Measurements from ENCODE around the gene VMAC.

VMAC gene

DNA sequence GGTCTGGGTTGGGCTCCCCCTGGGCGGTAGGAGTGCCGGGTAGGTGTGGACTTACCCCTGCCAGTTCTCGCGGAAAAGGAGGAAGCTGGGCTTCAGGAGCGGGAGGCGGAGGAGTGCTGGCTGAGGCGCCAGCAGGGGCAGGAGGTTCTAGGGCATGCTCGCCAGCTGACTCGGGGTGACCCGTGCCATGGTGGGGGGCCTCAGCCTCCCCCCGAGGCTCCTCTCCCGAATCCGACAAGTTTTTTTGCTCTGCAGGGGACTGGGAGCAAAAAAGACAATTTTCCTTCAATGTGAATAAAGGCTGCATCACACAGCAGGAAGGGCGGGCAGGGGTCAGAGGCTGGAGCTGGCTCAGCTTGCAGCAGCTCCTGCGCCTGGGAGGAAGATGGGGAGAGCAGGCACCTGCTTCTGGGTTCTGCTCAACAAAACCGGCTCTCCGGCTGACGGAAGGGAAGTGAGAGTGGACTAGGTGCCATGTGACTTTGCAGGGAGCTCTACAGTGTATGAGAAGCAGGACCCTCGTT is 46.7 kb downstream of the VMAC start:
- no peak overlapping the region for H3K9ac ChIP-seq (ENCODE audit: low read length)
- H3K4me1 ChIP-seq (ENCODE audit: control insufficient read depth, low read depth, low read length): peaks cover 69% of the 10 kb centered on the region
- H3K36me3 ChIP-seq (ENCODE audit: control insufficient read depth, low read depth, low read length): no peaks in the 10 kb centered on the region
- H3K27ac ChIP-seq (ENCODE audit: low read length): no peak overlapping the region
- H3K4me3 ChIP-seq (ENCODE audit: low read length): no peak overlapping the region
- no peaks in the 10 kb centered on the region for H3K27me3 ChIP-seq (ENCODE audit: control insufficient read depth, insufficient read depth, low read length)
- H3K9me3 ChIP-seq (ENCODE audit: control insufficient read depth, low read depth, low read length): no peaks in the 10 kb centered on the region

DNA sequence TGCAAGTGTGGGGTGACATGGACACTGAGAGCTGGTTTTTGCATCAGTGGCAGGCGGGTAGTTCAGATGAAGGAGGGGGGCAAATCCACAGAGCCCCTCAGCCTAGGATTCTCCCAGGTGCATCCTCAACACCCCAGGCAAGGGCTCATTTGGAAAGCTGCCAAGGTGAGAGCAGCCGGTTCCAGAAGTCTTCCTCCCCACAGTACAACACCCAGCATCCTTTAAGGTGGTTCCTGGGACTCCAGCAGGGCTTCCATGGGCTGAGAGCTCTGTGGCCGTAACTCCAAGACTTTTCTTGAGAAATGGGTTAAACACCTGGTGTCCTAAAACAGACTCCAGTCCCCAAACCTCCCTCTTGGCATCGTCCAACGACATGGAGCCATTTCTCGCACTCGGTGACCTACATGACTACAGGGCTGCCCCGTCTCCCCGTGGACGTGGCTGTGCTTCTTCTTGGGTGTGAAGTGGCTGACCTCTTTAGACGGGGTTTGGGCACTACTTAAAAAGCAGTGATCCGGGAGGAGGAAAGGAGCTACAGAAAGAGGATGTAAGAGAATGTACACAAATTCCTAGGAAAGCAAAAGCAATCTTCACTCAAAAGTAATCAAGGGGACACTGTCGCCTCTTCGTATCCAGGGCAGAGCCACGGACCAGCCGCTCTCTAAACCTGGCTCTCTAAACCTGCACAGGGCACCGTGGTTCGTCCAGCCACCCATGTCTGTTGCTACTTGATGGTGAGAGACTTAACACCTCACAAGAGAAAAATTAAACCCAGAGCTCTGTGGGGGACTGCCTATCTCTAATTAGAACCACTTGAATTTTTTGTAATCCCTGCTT is 47.7 kb downstream of the VMAC start:
- Histone ChIP-seq H3K27ac (ENCODE audit: low read length) (no peak overlapping the region), H3K9me3 (ENCODE audit: control insufficient read depth, low read depth, low read length) (no peaks in the 10 kb centered on the region), H3K4me1 (ENCODE audit: control insufficient read depth, low read depth, low read length) (peaks cover 69% of the 10 kb centered on the region), H3K9ac (ENCODE audit: low read length) (no peak overlapping the region), H3K36me3 (ENCODE audit: control insufficient read depth, low read depth, low read length) (no peaks in the 10 kb centered on the region), H3K4me3 (ENCODE audit: low read length) (peak overlapping the region; percentile 29), H3K27me3 (ENCODE audit: control insufficient read depth, insufficient read depth, low read length) (no peaks in the 10 kb centered on the region)

DNA sequence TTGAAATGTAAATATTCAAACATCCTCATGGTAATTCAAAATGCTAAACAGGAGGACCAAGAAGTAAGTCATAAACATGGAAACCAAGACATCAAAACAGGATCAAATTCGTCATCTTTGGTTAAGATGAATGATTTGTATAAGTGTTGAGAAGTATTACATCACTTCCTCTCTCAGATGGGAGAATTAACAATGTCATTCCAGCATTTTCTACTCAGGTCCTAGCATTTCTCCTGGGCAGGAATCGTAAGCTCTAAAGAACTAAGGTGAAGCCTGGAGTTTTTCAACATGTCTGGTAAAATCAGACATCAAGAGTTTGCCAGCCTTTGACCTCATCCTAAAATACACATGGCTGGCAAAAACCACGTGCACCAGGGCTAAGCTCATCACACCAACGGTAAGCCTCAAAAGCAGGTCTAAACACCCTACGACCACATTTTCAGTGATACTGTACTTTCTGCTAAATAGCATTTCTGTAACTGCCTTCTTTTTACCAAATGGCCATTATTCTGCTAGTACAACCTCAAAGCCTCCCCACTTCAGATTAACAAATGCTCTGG is 48.4 kb downstream of the VMAC start:
- peaks cover 64% of the 10 kb centered on the region for H3K4me1 ChIP-seq (ENCODE audit: control insufficient read depth, low read depth, low read length)

DNA sequence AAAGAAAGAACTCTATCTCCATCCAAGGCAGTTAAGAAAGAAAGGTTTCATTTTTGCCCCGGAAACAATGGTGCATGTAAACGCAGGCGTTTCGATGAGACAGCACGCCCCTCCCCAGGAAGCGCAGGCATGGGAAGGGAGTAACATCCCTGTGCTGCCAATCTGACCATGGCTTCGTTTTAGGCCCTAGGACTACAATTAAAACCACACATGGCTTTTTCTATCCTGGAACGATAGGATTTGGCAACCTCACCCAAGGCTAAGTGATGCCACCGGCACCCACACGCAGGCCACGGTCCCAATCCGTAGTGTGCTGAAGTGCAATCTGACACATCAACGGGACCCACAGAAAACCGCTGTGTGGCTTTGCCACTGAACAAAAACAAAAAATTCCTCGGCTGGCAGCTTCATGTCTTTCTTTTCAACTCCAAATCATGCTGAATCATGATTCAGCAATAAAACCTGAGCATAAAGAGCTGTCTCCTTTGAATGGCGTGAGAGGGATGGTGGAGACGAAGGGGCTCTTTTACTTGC is 49.1 kb downstream of the VMAC start:
- Histone ChIP-seq H3K4me3 (ENCODE audit: low read length) (no peak overlapping the region), H3K27me3 (ENCODE audit: control insufficient read depth, insufficient read depth, low read length) (no peaks in the 10 kb centered on the region), H3K27ac (ENCODE audit: low read length) (no peak overlapping the region), H3K9me3 (ENCODE audit: control insufficient read depth, low read depth, low read length) (no peaks in the 10 kb centered on the region), H3K4me1 (ENCODE audit: control insufficient read depth, low read depth, low read length) (peaks cover 60% of the 10 kb centered on the region), H3K9ac (ENCODE audit: low read length) (peak overlapping the region; percentile 5), H3K36me3 (ENCODE audit: control insufficient read depth, low read depth, low read length) (no peaks in the 10 kb centered on the region)

More for the DNA sequence above, 48.4 kb downstream of the VMAC start:
- no peak overlapping the region for H3K27ac ChIP-seq (ENCODE audit: low read length)
- no peaks in the 10 kb centered on the region for H3K9me3 ChIP-seq (ENCODE audit: control insufficient read depth, low read depth, low read length)
- no peaks in the 10 kb centered on the region for H3K27me3 ChIP-seq (ENCODE audit: control insufficient read depth, insufficient read depth, low read length)
- no peaks in the 10 kb centered on the region for H3K36me3 ChIP-seq (ENCODE audit: control insufficient read depth, low read depth, low read length)
- peak overlapping the region; percentile 5 for H3K9ac ChIP-seq (ENCODE audit: low read length)
- peak overlapping the region; percentile 29 for H3K4me3 ChIP-seq (ENCODE audit: low read length)

GRCh38 chr19:5954293-5954692 is 49.6 kb downstream of the VMAC start:
- Histone ChIP-seq H3K27ac (ENCODE audit: low read length) (no peak overlapping the region), H3K4me1 (ENCODE audit: control insufficient read depth, low read depth, low read length) (peaks cover 55% of the 10 kb centered on the region), H3K9ac (ENCODE audit: low read length) (no peak overlapping the region), H3K9me3 (ENCODE audit: control insufficient read depth, low read depth, low read length) (no peaks in the 10 kb centered on the region), H3K4me3 (ENCODE audit: low read length) (no peak overlapping the region), H3K36me3 (ENCODE audit: control insufficient read depth, low read depth, low read length) (no peaks in the 10 kb centered on the region), H3K27me3 (ENCODE audit: control insufficient read depth, insufficient read depth, low read length) (no peaks in the 10 kb centered on the region)

GRCh38 chr19:5955636-5955935 is 50.9 kb downstream of the VMAC start:
- H3K9me3 ChIP-seq (ENCODE audit: control insufficient read depth, low read depth, low read length): no peaks in the 10 kb centered on the region
- H3K4me3 ChIP-seq (ENCODE audit: low read length): no peak overlapping the region
- H3K4me1 ChIP-seq (ENCODE audit: control insufficient read depth, low read depth, low read length): peaks cover 42% of the 10 kb centered on the region
- H3K27me3 ChIP-seq (ENCODE audit: control insufficient read depth, insufficient read depth, low read length): no peaks in the 10 kb centered on the region
- H3K36me3 ChIP-seq (ENCODE audit: control insufficient read depth, low read depth, low read length): no peaks in the 10 kb centered on the region
- no peak overlapping the region for H3K27ac ChIP-seq (ENCODE audit: low read length)
- H3K9ac ChIP-seq (ENCODE audit: low read length): no peak overlapping the region

- H3K9ac ChIP-seq (ENCODE audit: low read length): no peak overlapping the region
- no peak overlapping the region for H3K4me3 ChIP-seq (ENCODE audit: low read length)
- no peaks in the 10 kb centered on the region for H3K36me3 ChIP-seq (ENCODE audit: control insufficient read depth, low read depth, low read length)
- H3K4me1 ChIP-seq (ENCODE audit: control insufficient read depth, low read depth, low read length): peaks cover 34% of the 10 kb centered on the region
- H3K9me3 ChIP-seq (ENCODE audit: control insufficient read depth, low read depth, low read length): no peaks in the 10 kb centered on the region
- no peaks in the 10 kb centered on the region for H3K27me3 ChIP-seq (ENCODE audit: control insufficient read depth, insufficient read depth, low read length)
- H3K27ac ChIP-seq (ENCODE audit: low read length): no peak overlapping the region
Observed at GRCh38 chr19:5956323-5956722, 51.7 kb downstream of the VMAC start.

DNA sequence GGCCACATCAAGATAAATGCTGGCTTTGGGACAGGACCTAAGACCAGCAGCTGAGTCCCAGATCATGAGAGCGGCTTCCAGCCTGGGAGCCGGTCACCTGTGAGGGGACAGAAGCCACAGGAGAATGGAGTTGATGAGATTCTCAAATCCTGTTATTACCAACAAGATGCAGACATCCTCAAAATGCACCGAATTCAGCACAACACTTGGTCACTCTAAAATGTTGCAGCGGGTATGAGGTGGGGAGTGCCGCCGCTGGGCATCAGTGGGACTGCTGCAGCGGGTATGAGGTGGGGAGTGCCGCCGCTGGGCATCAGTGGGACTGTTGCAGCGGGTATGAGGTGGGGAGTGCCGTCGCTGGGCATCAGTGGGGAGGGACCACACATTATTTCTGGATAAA is 52.1 kb downstream of the VMAC start:
- Histone ChIP-seq H3K27me3 (ENCODE audit: control insufficient read depth, insufficient read depth, low read length) (no peaks in the 10 kb centered on the region), H3K27ac (ENCODE audit: low read length) (no peak overlapping the region), H3K9ac (ENCODE audit: low read length) (no peak overlapping the region), H3K4me1 (ENCODE audit: control insufficient read depth, low read depth, low read length) (peaks cover 30% of the 10 kb centered on the region), H3K9me3 (ENCODE audit: control insufficient read depth, low read depth, low read length) (no peaks in the 10 kb centered on the region), H3K36me3 (ENCODE audit: control insufficient read depth, low read depth, low read length) (no peaks in the 10 kb centered on the region), H3K4me3 (ENCODE audit: low read length) (no peak overlapping the region)

DNA sequence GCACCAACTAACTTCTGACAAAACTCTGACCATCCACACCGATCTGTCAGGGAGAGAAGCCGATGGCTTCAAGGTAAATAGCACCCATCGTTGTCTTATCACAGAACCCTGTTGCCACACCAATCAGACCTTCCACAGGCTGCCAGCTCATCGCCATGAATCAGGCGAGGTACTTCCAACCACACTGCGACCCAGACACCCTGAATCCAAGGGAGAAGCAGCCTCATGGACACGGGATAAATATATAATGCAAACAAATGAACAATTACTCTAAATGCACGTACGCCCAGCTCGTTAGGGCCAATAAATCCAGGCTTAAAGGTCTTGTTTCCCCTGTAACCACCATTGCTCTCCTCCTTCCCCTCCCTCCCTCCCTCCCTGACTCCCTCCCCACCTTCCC is 52.5 kb downstream of the VMAC start:
- no peak overlapping the region for H3K27ac ChIP-seq (ENCODE audit: low read length)

DNA sequence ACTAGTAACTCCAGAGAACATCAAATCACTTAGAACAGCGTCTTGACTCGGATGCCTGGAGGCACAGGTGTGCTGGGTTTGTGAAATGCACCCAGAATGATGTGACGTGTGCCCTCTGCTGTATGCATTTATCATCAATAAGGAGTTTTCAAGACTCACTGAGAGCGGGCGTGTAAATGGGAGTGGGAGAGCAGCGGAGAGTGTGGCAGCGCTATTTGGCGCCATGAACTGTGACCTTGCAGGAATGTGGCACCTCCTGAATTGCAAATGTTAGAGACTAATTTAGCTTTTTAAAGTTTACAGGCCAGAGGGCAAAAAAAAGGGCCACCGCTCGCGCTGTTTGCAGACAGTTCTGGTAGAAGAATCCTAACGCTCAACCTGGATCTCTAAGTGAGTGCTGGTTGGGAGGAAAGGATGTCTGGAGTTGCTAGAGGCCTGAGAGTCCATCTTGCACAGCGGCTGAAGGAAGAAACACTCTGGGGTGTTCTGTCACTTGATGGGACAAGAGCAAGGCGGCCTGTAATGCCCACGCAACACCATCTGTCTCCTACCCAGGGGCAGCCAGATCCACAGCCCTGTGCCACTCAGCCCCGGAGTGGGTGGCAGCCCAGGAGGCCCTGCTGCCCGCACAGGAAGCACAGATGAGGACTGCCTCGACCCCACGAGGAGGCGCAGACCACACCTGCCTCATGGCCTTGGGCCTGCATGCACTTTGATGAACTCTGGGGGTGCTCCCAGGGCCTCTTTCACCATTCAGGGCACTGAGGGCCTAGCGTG is 53.6 kb downstream of the VMAC start:
- peaks cover 23% of the 10 kb centered on the region for H3K4me1 ChIP-seq (ENCODE audit: control insufficient read depth, low read depth, low read length)
- no peaks in the 10 kb centered on the region for H3K9me3 ChIP-seq (ENCODE audit: control insufficient read depth, low read depth, low read length)
- H3K4me3 ChIP-seq (ENCODE audit: low read length): no peak overlapping the region
- no peaks in the 10 kb centered on the region for H3K36me3 ChIP-seq (ENCODE audit: control insufficient read depth, low read depth, low read length)
- H3K9ac ChIP-seq (ENCODE audit: low read length): no peak overlapping the region
- no peaks in the 10 kb centered on the region for H3K27me3 ChIP-seq (ENCODE audit: control insufficient read depth, insufficient read depth, low read length)
- no peak overlapping the region for H3K27ac ChIP-seq (ENCODE audit: low read length)

More for the DNA sequence above, 52.5 kb downstream of the VMAC start:
- no peaks in the 10 kb centered on the region for H3K9me3 ChIP-seq (ENCODE audit: control insufficient read depth, low read depth, low read length)
- H3K27me3 ChIP-seq (ENCODE audit: control insufficient read depth, insufficient read depth, low read length): no peaks in the 10 kb centered on the region
- H3K4me1 ChIP-seq (ENCODE audit: control insufficient read depth, low read depth, low read length): peaks cover 26% of the 10 kb centered on the region
- H3K9ac ChIP-seq (ENCODE audit: low read length): no peak overlapping the region
- no peaks in the 10 kb centered on the region for H3K36me3 ChIP-seq (ENCODE audit: control insufficient read depth, low read depth, low read length)
- H3K4me3 ChIP-seq (ENCODE audit: low read length): no peak overlapping the region

GRCh38 chr19:5958851-5959122 is 54.1 kb downstream of the VMAC start:
- no peak overlapping the region for H3K9ac ChIP-seq (ENCODE audit: low read length)
- no peak overlapping the region for H3K4me3 ChIP-seq (ENCODE audit: low read length)
- H3K4me1 ChIP-seq (ENCODE audit: control insufficient read depth, low read depth, low read length): peaks cover 17% of the 10 kb centered on the region
- H3K36me3 ChIP-seq (ENCODE audit: control insufficient read depth, low read depth, low read length): no peaks in the 10 kb centered on the region
- H3K27ac ChIP-seq (ENCODE audit: low read length): no peak overlapping the region
- H3K27me3 ChIP-seq (ENCODE audit: control insufficient read depth, insufficient read depth, low read length): no peaks in the 10 kb centered on the region
- no peaks in the 10 kb centered on the region for H3K9me3 ChIP-seq (ENCODE audit: control insufficient read depth, low read depth, low read length)
